Right cardiac atrium (tissue), 5 donors: Measurements from ENCODE around the gene SCD5. TPM values are rescaled to one million over a fixed set of nuclear protein-coding genes. Genes with fewer than 3 reads are reported as not detected.

Experiments used
- ATAC-seq, 2 donors: fragments of 200-7000 bp; cut with Tn5 transposase; one replicate each; pipeline versions ENCODE4 v1.8.0 to v1.9.1; 2020; ENCODE audit warnings: moderate library complexity in 2 of 2, mild to moderate bottlenecking in 1 of 2
- DNase-seq, 3 donors: peaks; one replicate each; pipeline ENCODE4 v3.0.0-alpha.2; 2020
- H3K27ac ChIP-seq: one replicate; pipeline ENCODE4 v1.5.1; 2013; ENCODE audit warnings: mild to moderate bottlenecking, low read length, control low read depth, moderate library complexity
- H3K27me3 ChIP-seq: one replicate; pipeline ENCODE4 v1.6.1; 2013; ENCODE audit not compliant: control insufficient read depth, insufficient read depth
- H3K4me1 ChIP-seq: one replicate; pipeline ENCODE4 v1.6.1; 2013; ENCODE audit warnings: low read length; ENCODE audit not compliant: control insufficient read depth, insufficient read depth
- H3K4me3 ChIP-seq: one replicate; pipeline ENCODE4 v1.5.1; 2013; ENCODE audit warnings: low read length, control low read depth
- H3K9me3 ChIP-seq: one replicate; pipeline ENCODE4 v1.6.1; 2013; ENCODE audit warnings: low read length; ENCODE audit not compliant: control insufficient read depth
- WGBS: extraction: QIAGEN DNeasy Blood & Tissue Kit; methylation state at CpG from one replicate; pipeline ENCODE4 v1.1.7; 2013; 5-methylcytosine and 5-hydroxymethylcytosine counted together
- intact Hi-C, 4 donors: fragments of 100-400 bp; cut with DNase I; formaldehyde crosslinking; loops; one replicate each; pipeline versions ENCODE4 v1.11.0 to v1.14.0; 2022 to 2023
- polyA plus RNA-seq: library from polyadenylated mRNA; stranded (reverse); fragments of 200-250 nt; gene quantifications from one replicate; pipeline ENCODE4 v1.2.3, GENCODE V29; 2013
- total RNA-seq, 4 donors: library from RNA; stranded (reverse); fragmentation: NEBNext Ultra II Directional; extraction: Animal tissue kit (Norgen Biotek cat#: 25700); gene quantifications; one replicate each; pipeline ENCODE4 v1.2.1, GENCODE V29; 2021
- donor health status: healthy with polysubstance abuse.
- donor health status: DM: no; HTN: yes; CAD: no.
- donor health status: DM: no; HTN: no; CAD: no.
- donor health status: DM: no; HTN: yes; CAD: no; lungs with severe emphysema.
- donor health status: DM: yes; HTN: yes; CAD: no.

The SCD5 gene
- total and polyA plus RNA-seq, 5 donors: 6.0 to 14.2 (median 12.0) TPM

DNA sequence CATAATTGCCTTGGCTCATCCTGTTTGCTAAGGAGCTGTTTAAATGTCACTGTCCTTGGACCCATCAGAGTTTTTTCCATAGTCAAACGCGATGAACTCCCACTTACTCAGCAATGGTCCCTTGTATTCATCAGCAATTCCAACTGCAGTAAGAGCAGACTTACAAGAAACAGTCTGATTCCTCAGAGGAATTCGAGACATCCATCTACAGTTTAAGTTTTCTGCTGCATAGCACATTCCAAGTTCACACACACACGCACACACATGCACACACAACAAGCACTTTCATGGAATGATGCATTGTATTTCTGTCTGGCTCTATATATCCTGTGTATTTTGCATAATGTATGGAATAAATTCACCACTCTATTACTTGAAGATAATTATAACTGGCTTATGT lies 204.1 kb downstream of the SCD5 start:
- no peaks in the 10 kb centered on the region for H3K9me3 ChIP-seq
- H3K4me3 ChIP-seq: no peak overlapping the region
- intact Hi-C loops: no loop called here
- 66% methylated on average over 4 of the region's 4 CpGs for WGBS
- ATAC-seq (no peak), DNase-seq (no peak)
- no peaks in the 10 kb centered on the region for H3K4me1 ChIP-seq
- H3K27me3 ChIP-seq: no peaks in the 10 kb centered on the region
- no peak overlapping the region for H3K27ac ChIP-seq

DNA sequence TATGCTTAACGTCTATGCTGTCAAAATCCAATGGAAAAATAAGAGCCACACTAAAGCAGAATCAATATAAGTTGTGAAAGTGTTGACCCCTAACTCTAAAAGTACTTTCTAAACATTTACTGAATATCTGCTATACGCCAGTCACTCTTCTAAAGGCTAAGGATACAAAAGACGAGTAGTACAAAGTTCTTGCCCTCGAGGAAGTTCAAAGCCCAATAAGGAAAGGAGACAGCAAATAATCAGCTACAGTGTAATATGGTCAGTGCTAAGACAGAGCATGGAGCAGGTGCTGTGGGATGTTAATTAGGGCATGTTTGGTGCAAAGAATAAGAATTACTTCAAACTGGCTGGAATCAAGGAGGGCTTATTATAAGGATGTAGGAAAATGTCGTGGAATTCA lies 205.2 kb downstream of the SCD5 start:
- H3K27me3 ChIP-seq: no peaks in the 10 kb centered on the region
- WGBS: 77% methylated on average over 5 of the region's 5 CpGs
- ATAC-seq (no peak), DNase-seq (no peak)
- intact Hi-C loops: no loop called here
- H3K27ac ChIP-seq: no peak overlapping the region
- H3K4me3 ChIP-seq: no peak overlapping the region
- H3K9me3 ChIP-seq: no peaks in the 10 kb centered on the region
- no peaks in the 10 kb centered on the region for H3K4me1 ChIP-seq

DNA sequence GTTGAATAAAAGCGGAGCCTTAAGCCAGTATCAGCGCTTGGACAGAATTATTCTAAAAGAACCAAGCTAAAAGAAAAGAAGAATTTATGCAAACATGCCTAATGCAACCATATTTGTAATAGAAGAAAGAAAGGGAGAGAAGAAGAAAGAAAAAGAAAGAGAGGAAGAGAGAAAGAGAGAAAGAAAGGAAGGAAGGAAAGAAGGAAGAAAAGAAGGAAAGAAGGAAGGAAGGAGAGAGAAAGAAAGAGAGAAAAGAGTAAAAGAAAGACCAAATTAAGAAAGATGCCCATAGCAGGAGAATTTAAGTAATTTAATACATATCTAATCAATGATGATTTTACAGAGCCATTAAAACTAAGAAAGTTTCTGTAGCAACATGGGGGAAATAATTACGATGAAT lies 206.0 kb downstream of the SCD5 start:
- DNase-seq: no peak
- no peak for ATAC-seq
- Histone ChIP-seq H3K27me3 (no peaks in the 10 kb centered on the region), H3K4me3 (no peak overlapping the region), H3K4me1 (no peaks in the 10 kb centered on the region), H3K27ac (no peak overlapping the region), H3K9me3 (no peaks in the 10 kb centered on the region)
- 98% methylated on average over 3 of the region's 3 CpGs for WGBS
- intact Hi-C loops: no loop called here

GRCh38 chr4:82591592-82591991 lies 207.0 kb downstream of the SCD5 start:
- WGBS: 69% methylated on average over 5 of the region's 5 CpGs
- ATAC-seq: no peak

DNA sequence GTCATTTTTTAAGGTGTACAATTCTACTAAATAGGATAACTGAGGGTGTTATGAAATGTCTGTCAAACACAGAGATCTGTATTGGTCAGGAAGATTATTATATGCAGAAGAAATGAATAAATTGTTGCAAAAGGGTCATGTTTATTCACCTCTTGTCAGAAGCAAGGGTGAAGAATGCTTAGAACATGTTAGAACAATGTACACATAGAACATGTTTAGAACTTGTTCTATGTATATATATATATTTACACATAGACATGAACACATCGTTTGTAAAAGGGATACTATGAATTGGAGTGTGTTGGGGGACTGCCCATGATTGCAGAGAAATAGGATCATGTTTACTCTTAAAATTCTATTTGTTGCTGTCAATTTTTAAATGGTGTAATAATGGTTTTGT lies 208.8 kb downstream of the SCD5 start:
- no peaks in the 10 kb centered on the region for H3K4me1 ChIP-seq
- no peak overlapping the region for H3K4me3 ChIP-seq
- ATAC-seq: no peak
- no peak overlapping the region for H3K27ac ChIP-seq
- DNase-seq: no peak
- intact Hi-C loops: no loop called here
- 82% methylated on average over 1 of the region's 1 CpG for WGBS
- no peaks in the 10 kb centered on the region for H3K9me3 ChIP-seq
- H3K27me3 ChIP-seq: no peaks in the 10 kb centered on the region

More at GRCh38 chr4:82591592-82591991, 207.0 kb downstream of the SCD5 start:
- H3K4me1 ChIP-seq: no peaks in the 10 kb centered on the region
- no peak overlapping the region for H3K27ac ChIP-seq
- H3K4me3 ChIP-seq: no peak overlapping the region
- intact Hi-C loops: no loop called here
- no peaks in the 10 kb centered on the region for H3K9me3 ChIP-seq
- H3K27me3 ChIP-seq: no peaks in the 10 kb centered on the region
- DNase-seq: no peak

DNA sequence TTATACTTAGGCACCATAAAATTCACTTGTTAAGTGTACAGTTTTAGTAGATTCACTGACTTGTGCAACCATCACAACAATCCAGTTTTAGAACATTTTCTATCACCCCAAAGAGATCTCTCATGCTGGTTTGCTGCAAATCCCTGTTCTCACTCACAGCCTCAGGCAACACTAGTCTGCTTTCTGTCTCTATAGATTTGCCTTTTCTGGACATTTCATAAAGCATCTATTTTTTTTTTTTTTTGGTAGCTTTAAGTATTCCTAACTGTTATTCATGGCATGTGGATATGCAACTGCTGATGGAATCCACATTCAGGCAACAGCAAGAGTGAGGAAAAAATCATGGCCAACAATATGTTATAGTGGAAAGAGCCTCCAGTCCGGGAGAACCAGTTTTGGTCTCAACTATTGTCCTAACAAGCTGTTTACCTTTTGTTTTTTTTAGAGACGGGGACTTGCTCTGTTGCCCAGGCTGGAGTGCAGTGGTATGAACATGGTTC lies 209.8 kb downstream of the SCD5 start:
- H3K9me3 ChIP-seq: no peaks in the 10 kb centered on the region
- WGBS: 92% methylated on average over 2 of the region's 2 CpGs
- ATAC-seq (no peak), DNase-seq (no peak)
- H3K4me3 ChIP-seq: no peak overlapping the region
- no peaks in the 10 kb centered on the region for H3K4me1 ChIP-seq
- H3K27me3 ChIP-seq: no peaks in the 10 kb centered on the region
- H3K27ac ChIP-seq: no peak overlapping the region
- intact Hi-C loops: no loop called here

- 89% methylated on average over 8 of the region's 8 CpGs for WGBS
- Histone ChIP-seq H3K27ac (no peak overlapping the region), H3K9me3 (no peaks in the 10 kb centered on the region), H3K4me1 (no peaks in the 10 kb centered on the region), H3K4me3 (no peak overlapping the region), H3K27me3 (no peaks in the 10 kb centered on the region)
- ATAC-seq: no peak
- no peak for DNase-seq
- intact Hi-C loops: no loop called here
Measured at GRCh38 chr4:82587826-82588540, 210.6 kb downstream of the SCD5 start.

DNA sequence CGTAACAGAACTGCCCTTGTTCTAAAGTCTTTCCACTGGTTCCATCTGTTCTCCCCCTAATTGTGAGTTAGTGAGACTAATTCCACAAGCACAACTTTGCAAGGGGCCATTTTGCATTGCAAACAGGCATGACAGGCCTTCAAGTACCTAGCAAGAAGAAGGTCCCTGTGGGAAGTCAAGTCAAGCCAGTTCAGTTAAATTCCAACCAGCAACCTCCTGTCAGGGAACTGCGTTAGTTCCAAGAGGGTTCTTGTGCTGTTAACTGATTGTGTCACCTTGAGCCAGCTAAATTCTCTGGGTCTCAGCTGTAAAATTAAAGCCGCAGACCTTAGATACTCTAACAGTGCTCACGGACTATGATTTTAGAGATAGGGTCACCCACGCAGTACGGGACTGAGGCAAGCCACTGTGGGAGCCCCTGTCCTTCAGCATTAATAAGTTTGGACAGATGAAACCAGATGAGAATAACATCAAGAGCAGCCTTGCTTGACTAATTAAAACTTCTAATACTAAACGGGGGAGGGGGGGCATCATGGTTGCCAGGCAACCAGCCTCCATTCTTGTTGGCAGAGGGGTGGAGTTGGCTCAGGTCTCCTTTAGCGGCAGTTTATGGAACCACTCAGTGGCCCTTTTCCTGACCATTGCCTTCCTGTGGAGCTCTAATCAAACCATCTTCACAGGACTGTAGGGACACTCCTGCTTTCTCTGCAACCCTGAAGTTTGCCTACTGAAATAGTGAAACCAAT lies 212.7 kb downstream of the SCD5 start:
- WGBS: 78% methylated on average over 8 of the region's 8 CpGs
- Histone ChIP-seq H3K4me3 (no peak overlapping the region), H3K27me3 (no peaks in the 10 kb centered on the region), H3K4me1 (no peaks in the 10 kb centered on the region), H3K27ac (no peak overlapping the region), H3K9me3 (no peaks in the 10 kb centered on the region)
- intact Hi-C loops: no loop called here
- DNase-seq (peak in 1 of 3 donors; percentile 42), ATAC-seq (no peak)

- Histone ChIP-seq H3K4me3 (no peak overlapping the region), H3K27ac (no peak overlapping the region), H3K4me1 (no peaks in the 10 kb centered on the region), H3K27me3 (no peaks in the 10 kb centered on the region), H3K9me3 (no peaks in the 10 kb centered on the region)
- no peak for DNase-seq
- 52% methylated on average over 3 of the region's 3 CpGs for WGBS
- no peak for ATAC-seq
- intact Hi-C loops: no loop called here
Measured at GRCh38 chr4:82584931-82585330, 213.7 kb downstream of the SCD5 start.

- H3K9me3 ChIP-seq: no peaks in the 10 kb centered on the region
- 77% methylated on average over 5 of the region's 5 CpGs for WGBS
- no peak overlapping the region for H3K27ac ChIP-seq
- H3K27me3 ChIP-seq: no peaks in the 10 kb centered on the region
- no peaks in the 10 kb centered on the region for H3K4me1 ChIP-seq
- ATAC-seq: no peak
- no peak overlapping the region for H3K4me3 ChIP-seq
- DNase-seq: no peak
- intact Hi-C loops: no loop called here
Measured at GRCh38 chr4:82583897-82584587, 214.6 kb downstream of the SCD5 start.

GRCh38 chr4:82579932-82580331 lies 218.7 kb downstream of the SCD5 start:
- no peaks in the 10 kb centered on the region for H3K27me3 ChIP-seq
- intact Hi-C loops: no loop called here
- H3K4me3 ChIP-seq: no peak overlapping the region
- DNase-seq: no peak
- no peak for ATAC-seq
- no peak overlapping the region for H3K27ac ChIP-seq
- WGBS: 85% methylated on average over 5 of the region's 5 CpGs
- H3K4me1 ChIP-seq: no peaks in the 10 kb centered on the region
- no peaks in the 10 kb centered on the region for H3K9me3 ChIP-seq
